GM21528 (cell line): ENCODE results near the gene CTSC.

Experiments
- ATAC-seq: cut with Tn5 transposase; IDR thresholded peaks from one replicate; pipeline ENCODE4 v1.9.1; 2021; ENCODE audit warnings: mild to moderate bottlenecking, moderate library complexity; ENCODE audit not compliant: unreplicated experiment, low FRiP score

CTSC gene

DNA sequence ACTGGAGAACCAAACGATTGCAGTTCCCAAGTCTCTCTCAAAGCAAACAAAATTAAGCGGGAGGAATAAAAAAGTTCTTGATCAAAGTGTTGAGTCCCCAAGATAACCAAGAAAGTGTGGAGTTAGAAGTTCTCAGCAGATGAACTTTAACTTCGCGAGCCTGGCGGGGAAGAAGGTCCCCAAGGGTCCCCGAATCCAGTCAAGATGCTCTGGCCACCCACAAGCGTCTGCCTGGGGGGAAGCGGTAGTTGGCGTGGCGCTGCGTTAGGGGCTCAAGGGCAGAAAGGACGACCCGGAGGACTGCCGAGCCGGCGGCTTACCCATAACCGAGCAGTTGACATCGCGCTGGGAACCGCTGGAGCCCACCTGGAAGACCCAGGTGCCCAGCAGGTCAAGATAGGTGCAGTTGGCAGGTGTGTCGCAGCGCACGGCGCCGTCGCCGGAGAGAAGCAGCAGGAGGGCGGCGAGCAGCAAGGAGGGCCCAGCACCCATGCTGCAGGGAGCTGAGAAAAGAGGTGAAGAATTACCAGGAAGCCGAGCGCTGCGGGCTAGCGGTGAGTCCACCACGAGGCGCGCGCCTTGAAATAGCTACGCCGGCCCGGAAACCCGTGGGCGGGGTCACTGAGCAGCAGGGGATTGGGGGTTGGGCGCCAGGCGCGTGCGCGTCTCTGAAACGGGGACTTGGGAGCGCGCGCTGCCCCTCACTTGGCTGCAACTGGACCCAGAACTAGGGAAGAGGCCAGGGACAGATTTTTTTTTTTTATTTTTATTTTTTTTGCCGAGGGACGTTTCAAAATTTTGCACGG is at the start of gene CTSC:
Gene CTSC, minus strand, starts transcription at position 556 of the 806 bp plus-strand sequence. Its CDS starts 64 bp downstream, at position 492.
- ATAC-seq: peak; percentile 91

DNA sequence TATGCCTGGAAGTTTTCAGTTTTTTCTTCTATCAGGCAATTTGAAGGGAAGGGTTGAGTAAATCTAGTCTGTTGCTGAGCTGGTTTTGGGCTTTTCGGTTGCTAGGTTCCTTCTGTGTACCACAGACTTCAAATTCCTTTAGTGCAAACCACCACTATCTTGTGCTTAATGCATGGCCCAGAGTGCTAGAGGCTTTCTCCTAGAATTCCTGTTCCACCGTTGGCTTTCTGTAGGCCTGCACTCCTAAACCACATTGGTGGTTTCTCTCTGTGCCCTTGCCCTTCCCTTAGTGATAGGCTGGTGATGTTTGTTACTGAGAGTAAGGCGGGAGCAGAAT is 47.1 kb upstream of the CTSC start:
- ATAC-seq: no peak

DNA sequence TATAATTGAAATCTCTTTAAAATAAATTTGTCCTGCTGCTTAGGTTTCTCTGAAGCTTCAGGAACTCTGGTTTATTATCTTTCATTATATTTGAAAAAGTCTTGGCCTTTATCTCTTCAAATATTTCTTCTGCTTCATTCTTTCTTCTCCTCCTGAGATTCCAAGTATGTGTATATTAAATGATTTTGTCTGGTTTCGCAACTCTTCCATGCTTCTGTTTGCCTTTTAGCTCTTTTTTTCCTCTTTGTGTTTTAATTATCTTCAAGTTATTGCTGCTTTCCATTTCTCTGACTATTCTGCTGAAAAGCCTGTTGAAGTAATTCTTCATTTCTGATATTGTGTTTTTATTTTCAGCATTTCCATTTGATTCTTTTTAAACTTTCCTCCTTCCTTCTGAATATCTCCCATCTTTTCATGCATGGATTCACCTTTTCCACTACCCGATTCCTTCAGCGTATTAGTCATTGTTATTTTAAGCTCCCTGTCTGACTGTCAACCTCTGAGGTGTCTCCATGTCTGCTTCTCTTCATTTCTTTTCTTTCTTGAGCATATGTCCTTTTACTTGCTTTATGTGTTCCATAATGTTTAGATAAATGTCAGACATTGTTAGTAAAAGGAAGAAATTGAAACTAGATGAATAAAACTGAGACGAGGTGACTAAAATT is 46.6 kb upstream of the CTSC start:
- no peak for ATAC-seq

DNA sequence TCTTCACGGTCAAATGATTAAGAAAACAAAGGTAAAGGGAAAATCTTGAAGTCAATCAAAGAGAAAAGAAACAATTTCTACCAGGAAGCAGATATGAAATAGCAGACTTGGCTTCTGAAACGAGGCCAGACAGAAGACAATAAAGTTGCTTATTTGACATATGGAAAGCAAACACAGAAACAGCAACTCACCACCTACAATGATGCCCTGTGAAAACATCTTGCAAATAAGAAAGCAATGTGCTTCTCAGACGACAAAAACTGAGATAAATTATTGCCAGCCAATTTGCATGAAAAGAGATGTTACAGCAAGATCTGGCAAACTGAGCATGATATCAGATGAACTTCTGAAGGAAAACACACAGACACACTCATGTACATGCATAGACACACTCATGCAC is 45.9 kb upstream of the CTSC start:
- no peak for ATAC-seq

DNA sequence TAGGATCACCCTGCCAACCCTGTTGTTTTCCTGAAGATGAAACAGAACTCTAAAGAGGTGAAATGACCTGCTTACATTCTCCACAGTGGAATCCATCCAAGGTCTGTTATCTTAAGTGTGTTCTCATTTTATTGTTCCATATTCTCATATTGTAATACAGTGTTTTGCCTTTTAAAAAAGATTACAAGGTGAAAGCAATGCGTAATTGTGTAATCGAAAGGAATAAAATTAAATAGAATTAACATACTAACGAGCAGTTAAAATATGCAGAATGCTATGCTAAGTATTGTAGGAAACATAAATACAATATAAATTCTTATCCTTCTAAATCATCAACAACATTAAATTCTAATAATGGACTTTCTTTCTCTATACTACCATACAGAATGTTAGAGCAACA is 41.6 kb upstream of the CTSC start:
- ATAC-seq: no peak

DNA sequence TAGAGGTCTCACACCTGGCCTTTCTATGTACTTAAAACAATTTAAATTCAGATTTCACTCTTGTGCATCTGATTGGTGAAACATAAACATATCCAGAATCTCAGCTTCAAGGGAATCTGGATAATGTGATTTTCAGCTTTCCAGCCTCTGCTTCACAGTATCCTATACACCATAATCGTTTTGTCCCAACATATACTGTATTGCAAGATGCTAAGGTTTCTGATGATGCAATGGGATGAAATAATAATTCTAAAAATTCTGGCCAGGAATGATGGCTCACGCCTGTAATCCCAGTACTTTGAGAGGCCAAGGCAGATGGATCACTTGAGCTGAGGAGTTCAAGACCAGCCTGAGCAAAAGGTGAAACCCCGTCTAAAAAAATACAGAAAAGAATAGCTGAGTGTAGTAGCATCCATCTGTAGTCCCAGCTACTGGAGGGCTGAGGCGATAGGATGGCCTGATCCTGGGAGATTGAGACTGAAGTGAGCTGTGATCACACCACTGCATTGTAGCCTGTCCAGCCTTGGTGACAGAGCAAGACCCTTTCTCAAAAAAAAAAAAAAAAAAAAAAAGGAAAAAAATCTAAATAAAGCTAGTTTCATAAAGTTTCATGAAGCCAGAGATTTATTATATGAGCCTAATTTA is 41.0 kb upstream of the CTSC start:
- ATAC-seq: no peak

DNA sequence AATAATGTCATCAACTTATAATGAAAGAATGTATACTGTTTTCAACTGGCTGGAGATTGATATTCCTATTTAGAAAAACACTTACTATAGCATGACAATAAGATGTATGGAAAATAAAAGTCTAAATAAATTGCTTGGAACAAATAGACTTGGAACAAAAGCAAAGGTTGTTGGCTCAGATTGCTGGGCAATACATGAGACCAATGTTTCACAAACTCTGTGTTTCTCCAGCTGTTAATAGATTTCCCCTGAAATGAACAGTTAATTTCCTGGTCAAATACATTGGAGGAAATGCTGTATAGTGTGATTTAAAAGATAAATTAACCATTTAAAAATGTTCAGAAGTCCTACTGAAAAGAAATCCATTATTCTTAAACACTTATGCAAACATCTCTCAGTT is 40.1 kb upstream of the CTSC start:
- ATAC-seq: no peak

DNA sequence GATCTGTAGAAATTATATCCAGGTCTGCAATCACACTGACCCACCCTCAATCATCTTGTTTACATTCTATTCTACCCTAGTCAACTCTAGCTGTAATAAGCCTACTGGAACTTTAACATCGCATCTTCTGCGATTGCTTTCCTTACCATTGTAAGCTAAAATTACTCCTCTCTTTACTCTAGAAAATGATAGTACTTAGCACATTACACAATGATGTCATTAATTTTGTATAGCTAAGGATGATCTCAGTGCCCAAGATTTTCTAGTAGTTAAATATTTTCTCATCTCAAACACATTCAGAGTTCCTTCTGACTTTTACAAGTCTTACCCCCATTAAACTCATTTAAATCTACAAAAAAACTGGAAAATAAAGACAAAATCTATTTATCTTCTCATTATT is 39.6 kb upstream of the CTSC start:
- ATAC-seq: no peak

DNA sequence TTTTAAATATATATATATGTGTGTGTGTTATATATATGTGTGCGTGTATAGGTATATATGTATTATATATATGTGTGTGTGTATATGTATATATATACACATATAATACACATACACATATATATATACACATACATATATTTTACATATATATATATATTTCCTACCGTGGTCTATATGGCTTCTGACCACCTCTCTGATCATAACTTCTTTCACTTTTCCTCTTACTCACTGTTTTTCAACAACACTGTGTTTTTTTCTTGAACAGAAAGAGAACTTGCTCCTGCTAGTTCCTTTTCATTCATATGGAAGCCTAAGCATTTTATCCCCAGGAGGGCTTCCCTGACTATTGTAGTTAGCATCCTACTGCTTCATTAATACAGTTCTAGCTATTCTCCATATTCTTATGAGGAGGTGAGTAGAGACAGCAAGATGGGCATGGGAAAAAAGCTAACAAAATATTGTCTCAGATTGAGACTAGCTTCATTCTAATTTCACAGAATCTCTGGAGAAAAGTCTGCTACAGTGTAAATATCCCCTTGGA is 38.5 kb upstream of the CTSC start:
- no peak for ATAC-seq

DNA sequence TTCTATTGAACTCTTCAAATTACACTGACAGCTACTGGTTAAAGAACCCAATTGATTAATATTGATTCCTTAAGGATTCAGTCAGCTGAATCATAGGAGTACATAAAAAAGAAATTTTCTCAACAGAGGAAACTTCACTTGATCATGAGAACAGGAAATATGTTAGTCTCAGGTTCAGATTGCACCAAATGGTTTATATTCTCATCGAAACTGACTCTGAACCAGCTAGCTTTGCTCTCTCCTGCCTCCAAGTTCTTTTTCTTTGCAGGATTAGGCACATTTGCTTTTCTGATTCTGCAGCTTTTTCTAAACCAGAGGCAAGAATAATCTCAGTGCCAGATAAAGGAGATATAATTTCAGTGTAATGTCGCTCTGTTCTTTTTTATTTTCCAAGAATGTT is 33.2 kb upstream of the CTSC start:
- ATAC-seq: no peak

DNA sequence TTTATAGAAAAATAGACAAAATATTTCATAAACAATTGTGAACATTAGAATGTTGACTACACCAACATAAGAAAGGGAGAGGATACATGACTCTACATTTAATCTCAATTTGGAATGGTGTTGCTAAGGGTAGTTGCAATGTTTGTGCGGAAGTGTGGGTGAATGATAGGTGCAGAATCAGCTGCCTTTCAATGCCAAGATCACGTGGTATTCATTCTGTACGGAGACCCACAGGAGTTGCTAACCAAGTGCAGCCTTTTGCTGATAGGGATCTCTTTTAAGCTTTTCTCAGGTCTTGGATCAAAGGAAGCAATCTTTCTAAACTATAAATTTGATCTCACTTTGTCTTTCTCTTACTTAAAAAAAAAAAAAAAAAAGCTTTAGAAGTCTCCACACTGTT is 29.8 kb upstream of the CTSC start:
- no peak for ATAC-seq

DNA sequence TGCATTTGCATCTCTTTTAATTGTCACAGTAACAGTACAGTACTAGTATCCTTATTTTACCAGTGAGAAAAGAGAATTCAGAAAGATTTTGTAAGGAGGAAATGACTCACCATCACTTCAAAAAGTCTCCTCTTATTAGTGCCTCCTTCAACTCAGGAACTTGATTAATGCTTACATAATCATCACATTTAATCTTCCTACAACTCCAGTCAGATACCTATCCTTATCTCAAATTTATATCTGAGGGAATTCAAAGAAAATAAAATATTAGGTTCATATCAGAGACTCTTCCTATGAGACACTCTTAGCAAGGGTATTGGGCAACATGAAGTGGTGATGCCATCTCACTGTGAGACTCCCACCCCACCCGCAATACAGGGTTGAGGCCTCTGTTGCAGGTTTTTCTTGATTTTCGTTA is 26.1 kb upstream of the CTSC start:
- ATAC-seq: no peak

DNA sequence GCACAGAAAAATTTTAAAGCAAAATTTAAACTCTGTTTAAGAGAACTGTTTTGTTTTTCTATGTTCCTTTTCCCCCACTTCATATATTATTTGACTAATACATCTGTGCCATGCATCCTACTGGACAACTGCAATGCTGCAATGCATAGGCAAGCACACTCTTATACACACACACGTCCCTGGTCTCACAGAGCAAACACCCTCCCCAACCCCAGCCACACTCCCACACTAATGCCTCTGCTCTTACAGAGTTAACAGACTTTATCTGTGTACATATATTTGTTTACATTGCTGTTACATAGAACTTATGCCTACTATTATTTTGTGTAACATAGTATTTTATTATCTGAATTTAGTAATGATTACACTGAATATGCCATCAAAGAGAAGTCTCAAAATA is 25.5 kb upstream of the CTSC start:
- ATAC-seq: no peak

DNA sequence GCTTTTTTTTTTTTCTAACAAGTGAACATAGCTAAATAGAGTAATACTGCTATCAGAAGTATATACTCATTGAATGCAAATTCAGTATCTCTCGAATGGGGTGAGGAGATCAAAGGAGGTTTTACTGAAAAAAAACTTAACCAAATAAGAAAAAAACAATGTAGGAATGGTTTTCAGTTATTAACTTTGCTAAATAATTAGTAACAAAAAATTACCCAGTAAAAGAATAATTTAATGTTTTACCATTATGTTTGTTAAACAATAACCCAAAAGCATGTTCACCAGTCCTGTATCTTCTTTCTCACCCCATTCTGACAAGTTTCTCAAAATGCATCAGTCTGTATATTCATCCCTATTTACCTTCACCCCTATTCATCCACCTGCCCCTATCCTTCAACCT is 22.6 kb upstream of the CTSC start:
- no peak for ATAC-seq

DNA sequence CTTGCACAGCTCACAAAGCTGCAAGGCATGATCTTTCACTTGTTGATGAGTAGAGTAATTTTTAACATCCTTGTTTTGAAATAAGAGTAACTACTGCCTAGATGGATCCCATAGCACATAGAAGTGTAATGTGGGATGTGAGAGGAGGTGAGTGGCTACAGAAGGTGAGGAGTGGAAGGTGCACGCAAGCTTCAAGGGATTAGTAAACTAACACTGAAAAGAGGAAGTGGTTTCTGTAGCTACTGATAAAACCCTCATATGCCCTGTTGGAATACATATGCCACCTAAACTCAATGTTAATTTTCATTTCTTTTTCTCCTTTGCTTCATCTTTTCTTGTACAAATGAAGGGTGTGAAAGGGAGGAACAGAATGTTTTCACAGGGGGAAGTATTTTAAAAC is 22.0 kb upstream of the CTSC start:
- peak; percentile 63 for ATAC-seq

DNA sequence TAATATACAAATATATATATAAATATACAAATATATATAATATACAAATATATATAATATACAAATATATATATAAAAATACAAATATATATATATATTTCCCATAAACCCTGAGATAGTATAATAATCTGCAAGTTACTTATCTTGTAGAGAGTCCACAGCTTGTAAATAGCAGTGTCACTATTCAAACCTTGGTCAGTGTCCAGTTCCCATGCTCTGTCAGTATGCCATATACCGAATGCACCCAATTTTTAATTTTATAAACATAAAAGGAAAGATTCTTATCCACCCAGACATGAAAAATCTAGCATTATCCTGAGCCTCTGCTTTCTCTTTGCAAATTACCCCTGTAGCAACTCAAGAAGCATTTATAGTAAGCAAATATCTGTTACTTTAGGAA is 21.6 kb upstream of the CTSC start:
- ATAC-seq: no peak

DNA sequence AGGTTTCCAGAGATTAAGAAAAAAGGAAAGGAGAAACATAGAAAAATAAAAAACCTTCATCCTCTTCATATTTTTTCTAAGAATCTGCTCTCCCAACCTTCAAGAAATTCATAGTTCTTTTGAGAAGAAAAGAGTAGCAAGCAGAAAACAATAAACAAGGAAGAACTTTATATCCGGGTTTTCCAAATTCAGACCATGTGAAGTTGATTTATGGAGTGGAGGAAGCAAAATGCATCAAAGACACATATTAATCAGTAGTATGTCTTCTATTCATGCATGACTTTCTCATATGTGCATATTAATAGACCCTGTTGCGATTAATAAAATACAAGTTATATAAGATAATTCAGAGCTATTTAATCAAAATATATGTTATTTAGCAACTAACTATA is 20.5 kb upstream of the CTSC start:
- ATAC-seq: no peak

DNA sequence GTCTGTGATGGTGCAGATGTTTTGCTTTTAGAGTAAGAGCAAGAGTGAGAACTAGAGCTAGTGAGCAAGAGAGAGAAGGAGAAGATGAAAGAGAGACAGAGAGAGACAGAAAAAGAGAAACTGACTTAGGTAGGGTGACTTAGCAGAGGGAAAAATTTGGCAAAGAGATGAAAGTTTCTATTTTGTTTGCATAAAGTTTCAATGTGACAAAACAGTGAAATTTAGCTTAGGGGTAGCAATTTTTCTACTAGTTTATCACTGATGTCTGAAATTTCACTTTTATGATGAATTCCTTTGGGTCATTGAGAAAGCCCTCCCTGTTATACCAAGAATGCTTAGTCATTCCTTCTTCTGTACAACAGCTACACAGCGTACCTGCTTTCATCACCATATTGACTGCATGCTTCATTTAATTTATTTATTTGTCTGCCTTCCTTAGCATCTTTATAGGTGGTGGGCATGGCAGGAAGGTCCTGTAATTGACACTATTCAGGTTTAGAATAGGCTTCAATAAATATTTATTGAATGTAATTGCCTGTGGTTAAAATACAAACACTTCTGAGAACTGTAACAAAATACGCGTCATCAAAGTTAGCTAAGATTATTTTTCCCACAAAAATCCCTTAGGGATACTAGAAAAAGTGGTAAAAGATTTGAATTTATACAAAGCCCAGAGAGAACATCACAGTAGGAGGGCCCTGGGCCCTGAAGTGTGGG is 19.9 kb upstream of the CTSC start:
- peak; percentile 63 for ATAC-seq

DNA sequence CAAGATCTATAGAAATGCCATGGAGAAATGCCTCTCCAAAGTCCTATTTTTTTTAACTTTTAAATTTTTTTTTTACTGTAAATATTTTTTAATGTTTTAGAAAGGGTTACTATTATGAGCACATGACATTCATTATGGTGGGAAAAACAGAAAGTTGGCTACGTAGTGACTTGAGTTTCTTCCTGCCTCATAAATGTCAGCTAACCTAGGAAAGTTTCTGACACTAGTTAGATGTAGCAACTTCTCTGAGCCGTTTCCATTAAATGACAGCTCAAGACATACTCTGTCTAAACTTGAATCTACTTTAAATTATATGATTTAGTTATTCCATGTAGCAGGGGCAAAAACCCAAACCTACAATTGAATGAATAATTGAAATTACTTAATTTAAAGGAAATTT is 18.4 kb upstream of the CTSC start:
- no peak for ATAC-seq

DNA sequence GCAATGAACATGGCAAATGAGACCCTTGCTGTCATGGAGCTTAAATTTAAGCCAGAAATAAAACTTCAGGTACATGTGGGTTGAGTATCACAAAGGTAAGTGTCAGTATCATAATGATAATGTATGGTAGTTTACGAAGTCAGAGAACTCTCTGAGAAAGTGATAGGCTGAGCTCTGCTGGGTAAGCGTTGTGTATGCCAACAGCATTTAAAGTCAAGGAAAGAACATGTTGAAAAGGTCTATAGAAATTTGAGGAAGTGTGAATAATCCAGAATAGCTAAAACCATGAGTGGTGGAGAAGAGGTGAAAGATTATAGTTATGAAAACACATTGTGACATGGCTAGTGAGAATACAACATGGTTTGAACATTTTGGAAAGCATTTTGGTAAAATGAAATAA is 17.4 kb upstream of the CTSC start:
- peak; percentile 26 for ATAC-seq
